ENCODE data around the gene CNTN1.

- TF ChIP-seq, protein P1, sequence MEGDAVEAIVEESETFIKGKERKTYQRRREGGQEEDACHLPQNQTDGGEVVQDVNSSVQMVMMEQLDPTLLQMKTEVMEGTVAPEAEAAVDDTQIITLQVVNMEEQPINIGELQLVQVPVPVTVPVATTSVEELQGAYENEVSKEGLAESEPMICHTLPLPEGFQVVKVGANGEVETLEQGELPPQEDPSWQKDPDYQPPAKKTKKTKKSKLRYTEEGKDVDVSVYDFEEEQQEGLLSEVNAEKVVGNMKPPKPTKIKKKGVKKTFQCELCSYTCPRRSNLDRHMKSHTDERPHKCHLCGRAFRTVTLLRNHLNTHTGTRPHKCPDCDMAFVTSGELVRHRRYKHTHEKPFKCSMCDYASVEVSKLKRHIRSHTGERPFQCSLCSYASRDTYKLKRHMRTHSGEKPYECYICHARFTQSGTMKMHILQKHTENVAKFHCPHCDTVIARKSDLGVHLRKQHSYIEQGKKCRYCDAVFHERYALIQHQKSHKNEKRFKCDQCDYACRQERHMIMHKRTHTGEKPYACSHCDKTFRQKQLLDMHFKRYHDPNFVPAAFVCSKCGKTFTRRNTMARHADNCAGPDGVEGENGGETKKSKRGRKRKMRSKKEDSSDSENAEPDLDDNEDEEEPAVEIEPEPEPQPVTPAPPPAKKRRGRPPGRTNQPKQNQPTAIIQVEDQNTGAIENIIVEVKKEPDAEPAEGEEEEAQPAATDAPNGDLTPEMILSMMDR (IDR thresholded peaks at IDR 0.05), result no peak
- TF ChIP-seq POLR2A (IDR thresholded peaks at IDR 0.05), result no peak
Measured at GRCh38 chr12:40820794-40821484, 128.7 kb downstream of the CNTN1 start.

All from prostate gland (tissue), 2 donors.